SK-MEL-5 (cell line): ENCODE data around the gene SHOC2. TPM values are rescaled to one million over a fixed set of nuclear protein-coding genes. Genes with fewer than 3 reads are reported as not detected.

Experiments
- DNase-seq: peaks from one replicate; pipeline ENCODE4 v3.0.0-alpha.2; 2016; ENCODE audit warnings: low read depth, low spot score
- in situ Hi-C: cut with HindIII; loops from 2 replicates; pipeline ENCODE4 v1.10.0; 2016; ENCODE audit warnings: low sequenced_read_pairs, high pct_unique_total_duplicates, low pct_unique_long_range_greater_than_20kb
- total RNA-seq: library from RNA; depleted of rRNA; stranded (reverse); fragments of >200 nt; shearing (Covaris generic); gene quantifications from 2 replicates; pipeline ENCODE4 v1.2.3, GENCODE V29; 2014

The SHOC2 gene
- total RNA-seq, 1 experiment from 2014 or later = 17.5 TPM

DNA sequence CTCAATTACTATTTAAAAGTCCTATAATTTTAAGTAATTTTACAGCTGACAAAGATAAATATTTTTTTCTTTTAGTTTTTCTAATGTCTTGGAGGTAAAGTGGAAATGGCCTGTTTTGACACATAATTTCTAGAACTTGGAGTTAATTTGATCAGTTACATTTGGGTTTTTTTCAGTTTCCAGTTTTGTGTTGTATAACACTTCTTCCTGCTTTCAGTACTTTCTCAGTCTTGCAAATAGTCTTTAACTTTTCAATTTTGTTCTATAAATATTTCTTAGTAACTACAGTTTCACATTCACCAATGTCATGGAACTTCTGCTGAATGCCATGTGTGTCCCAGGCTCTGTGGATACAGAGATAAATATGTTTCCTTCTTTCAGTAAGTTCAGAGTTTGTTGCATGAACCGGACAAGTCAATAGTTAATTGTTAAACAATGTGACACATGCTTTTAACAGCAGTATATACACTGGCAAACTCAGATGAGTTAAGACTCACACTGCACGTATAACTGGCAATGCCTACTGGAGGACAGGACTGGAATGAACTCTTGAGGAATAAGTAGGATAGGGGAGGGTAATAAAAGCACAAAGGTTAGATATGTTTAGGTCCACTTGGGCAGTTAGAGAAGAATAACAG, 4.6 kb downstream of the SHOC2 start:
- in situ Hi-C loops = no loop called here

DNA sequence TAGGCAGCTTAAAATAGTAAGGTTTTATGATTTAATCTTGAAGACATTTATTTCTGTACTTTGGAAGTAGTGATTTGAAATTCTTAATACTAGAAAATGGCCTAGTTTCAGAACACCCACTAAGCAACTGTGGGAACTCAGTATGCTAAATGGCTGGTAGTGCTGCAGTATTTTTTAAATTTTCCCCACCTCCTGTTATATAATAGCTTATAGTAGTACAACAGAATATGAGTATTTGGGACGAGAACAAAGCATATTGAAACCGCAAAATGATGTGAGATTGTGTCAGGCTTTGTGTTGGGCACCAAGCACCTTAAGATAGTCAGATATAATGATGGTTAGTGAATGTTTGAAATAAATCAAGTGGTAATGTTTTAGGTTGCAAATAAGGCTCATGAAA, 8.1 kb downstream of the SHOC2 start:
- DNase-seq = no peak
- in situ Hi-C loops = no loop called here

More for the DNA sequence above, 4.6 kb downstream of the SHOC2 start:
- DNase-seq = no peak

DNA sequence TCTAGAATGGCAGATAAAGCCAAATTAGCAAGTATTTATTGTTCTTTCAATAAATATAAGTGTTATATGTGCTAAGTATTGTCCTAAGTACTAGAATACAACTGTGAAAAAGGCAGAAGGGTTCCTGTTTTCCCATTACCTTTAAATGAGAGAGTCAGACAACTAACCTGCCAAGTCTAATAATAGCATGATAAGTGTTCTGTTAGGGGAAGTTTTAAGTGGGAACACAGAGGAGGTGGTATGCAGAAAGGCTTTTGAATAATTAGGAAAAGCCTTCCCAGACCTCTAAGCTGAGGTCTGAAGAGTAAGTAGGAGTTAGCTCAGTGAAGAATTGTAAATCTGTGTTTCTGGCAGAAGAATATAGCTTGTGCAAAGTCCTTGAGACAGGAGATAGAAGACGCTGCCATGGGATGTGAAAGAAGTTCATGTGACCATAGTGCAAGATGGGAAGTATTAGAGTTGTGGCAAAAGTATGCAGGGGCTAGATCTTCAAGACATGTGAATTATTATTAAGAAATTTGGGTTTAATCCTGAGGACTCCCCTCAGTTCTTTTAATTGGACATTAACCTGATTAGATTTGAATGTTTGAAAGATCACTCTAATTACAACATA, 12.5 kb downstream of the SHOC2 start:
- no peak for DNase-seq
- in situ Hi-C loops = no loop called here

DNA sequence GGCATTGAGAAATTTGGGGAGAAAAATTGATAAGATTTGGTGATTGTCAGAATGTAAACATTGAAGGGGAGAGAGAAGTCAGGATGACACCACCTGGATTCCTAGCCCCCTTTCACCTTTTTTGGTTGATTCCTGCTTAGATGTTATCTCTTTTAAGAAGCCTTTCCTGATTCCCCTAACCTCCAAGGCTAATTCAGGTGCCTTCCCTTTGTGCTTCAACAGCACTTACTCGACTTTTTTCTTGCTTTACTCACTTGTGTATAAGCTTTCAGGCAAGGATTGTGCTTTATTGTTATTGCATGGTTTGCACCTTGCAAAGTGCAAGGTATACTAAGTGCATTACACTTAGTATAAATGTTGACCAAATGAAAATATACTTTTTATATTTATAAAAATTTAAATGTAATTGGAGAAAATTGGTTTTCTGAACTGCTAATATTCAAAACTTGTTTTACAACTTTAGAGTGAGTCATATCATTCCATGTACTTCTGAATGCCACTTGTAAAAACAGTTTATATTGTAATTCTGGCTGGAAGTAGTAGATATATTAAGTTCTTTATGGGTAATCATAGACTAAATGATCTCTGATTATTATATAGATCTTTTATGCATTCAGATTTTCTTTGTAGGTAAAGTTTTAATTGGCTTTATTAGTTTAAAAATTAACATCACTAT, 13.2 kb downstream of the SHOC2 start:
- in situ Hi-C loops = no loop called here
- DNase-seq = no peak

- in situ Hi-C loops = no loop called here
- no peak for DNase-seq
Measured at GRCh38 chr10:110936757-110937156, 17.4 kb downstream of the SHOC2 start.

- in situ Hi-C loops = no loop called here
- DNase-seq = no peak
Measured at GRCh38 chr10:110939419-110939818, 20.0 kb downstream of the SHOC2 start.

DNA sequence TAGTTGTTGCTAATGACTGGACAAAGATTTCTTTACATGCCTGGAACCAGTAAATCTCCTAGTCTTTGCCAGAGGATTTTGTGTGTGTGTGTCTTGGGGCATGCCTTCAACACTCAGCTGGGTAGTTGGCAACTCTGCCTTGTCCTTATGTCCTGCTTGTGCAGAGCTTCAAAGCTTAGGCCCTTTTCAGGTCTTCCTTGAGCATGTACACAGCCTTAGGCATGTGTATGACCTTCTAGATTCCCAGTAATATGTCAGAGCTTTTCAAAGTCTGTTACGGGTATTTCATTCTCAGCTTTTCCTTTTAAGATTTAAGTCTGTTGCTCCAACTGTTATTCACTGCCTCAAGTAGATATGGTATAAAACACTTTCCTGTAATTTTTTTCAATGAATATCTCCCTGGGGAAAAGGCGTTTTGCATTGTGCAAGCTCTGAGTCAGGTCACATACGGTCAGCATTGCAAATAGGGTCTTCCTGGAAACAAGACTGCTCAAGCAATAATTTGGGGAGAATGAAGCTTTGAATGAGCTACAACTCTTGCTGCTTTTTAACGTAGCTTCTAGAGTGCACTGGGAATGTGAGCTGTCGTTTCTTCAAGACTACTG, 25.5 kb downstream of the SHOC2 start:
- in situ Hi-C loops = no loop called here
- no peak for DNase-seq

DNA sequence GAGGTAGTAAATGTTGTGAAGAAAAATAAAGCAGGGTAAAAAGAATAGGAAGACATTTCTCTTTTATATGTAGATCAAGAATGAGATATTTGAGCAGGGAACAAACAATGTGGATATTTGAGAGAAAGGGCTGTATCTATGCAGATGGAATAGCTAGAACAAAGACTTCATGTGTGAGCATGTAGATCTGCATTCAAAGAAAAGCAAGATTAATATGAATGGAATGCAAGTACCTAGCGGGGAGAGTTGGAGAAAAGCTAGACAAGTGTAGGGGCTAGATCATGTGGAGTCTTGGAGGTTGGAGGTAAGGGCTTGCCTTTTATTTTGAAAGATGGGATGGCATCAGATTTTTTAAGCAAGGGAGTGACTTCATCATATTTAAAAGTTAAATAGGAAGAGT, 27.1 kb downstream of the SHOC2 start:
- in situ Hi-C loops = no loop called here
- DNase-seq = no peak

- in situ Hi-C loops = no loop called here
- DNase-seq = no peak
Measured at GRCh38 chr10:110947061-110947595, 27.7 kb downstream of the SHOC2 start.

DNA sequence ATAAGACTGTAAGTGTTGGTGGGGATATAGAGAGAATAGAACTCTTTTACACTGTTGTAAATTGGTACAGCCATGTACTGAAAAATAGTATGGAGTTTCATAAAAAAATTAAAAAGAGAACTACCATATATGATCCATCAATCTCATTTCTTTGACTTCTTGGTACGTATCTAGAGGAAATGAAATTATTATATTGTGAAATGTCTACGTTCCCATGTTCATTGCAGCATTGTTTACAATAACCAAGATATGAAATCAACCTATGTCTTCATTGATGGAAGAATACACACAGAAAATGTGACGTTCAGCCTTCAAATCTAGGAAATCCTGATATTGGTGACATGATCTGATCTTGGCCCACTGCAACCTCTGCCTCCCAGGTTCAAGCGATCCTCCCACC, 32.0 kb downstream of the SHOC2 start:
- DNase-seq = no peak

GRCh38 chr10:110957606-110958005, 38.2 kb downstream of the SHOC2 start:
- in situ Hi-C loops = no loop called here
- no peak for DNase-seq

More for the DNA sequence above, 32.0 kb downstream of the SHOC2 start:
- in situ Hi-C loops = no loop called here

GRCh38 chr10:110959379-110960332, 40.3 kb downstream of the SHOC2 start:
- in situ Hi-C loops = no loop called here
- no peak for DNase-seq

DNA sequence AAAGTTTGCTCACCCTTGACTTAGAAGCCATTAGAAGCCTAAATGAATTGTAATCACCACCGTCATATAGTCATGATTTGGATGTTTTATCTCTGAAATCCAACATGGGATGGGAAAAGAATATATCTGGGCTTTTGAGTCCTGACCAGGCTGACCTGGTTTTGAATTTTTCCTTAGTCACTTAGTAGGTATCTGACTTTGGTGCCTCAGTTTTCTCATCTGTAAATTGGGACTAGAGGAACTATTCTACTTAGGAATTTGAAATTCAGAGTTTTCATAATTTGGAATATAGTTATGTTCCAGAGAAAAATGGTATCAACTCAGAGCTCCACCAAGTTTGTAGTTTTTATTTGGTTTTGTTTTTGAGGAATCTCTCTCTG, 40.9 kb downstream of the SHOC2 start:
- DNase-seq = no peak
- in situ Hi-C loops = no loop called here

- in situ Hi-C loops = no loop called here
- no peak for DNase-seq
Measured at GRCh38 chr10:110962443-110962842, 43.0 kb downstream of the SHOC2 start.

DNA sequence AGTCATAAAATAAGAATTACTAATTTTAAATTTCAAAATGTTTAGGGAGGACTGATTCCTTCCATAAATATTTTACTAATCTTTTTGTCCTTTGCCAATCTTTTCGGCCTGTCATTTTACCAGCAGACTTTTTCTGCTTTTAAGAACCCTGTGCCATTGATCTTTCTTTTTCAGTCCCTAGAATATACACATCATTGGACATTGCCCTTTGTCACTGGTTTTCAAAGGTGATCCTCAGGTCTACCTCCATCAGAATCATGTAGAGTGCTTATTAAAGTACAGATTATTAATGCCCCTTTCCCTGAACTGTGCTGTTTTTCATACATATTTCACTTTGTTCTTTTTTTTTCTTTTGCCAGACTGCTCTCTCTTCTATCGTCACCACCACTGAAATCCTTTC, 43.8 kb downstream of the SHOC2 start:
- in situ Hi-C loops = no loop called here
- DNase-seq = no peak

- in situ Hi-C loops = no loop called here
Measured at GRCh38 chr10:110964681-110965080, 45.3 kb downstream of the SHOC2 start.

DNA sequence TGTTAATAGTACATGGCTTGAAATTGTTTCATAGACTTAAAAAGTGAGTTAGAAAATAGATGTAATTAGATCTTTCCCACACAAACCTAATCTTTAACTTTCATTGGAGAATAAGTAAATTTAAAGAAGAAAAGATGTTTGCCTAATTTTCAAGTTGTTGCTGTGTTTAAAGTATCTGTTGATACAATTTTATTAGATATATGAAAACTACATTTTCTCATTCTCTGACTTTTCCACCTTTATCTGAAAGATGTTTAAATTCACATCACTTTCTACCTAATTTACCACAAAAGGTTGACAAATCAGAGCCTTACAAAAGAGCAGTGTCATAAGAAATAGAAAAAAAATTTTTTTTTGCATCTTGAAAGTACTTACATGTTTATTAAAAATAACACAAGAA, 45.8 kb downstream of the SHOC2 start:
- no peak for DNase-seq
- in situ Hi-C loops = no loop called here

More at GRCh38 chr10:110964681-110965080, 45.3 kb downstream of the SHOC2 start:
- no peak for DNase-seq
